Neuronal stem cell (in vitro differentiated cells): ENCODE results near the gene CLCN6. TPM values are rescaled to one million over a fixed set of nuclear protein-coding genes. Genes with fewer than 3 reads are reported as not detected.
A peak's percentile ranks its signal among the peaks of the same experiment; 100 is the strongest.

Experiments used
- DNase-seq: peaks from one replicate; pipeline ENCODE4 v3.0.0-alpha.2; 2013; ENCODE audit warnings: low spot score
- H2AFZ ChIP-seq: one replicate; pipeline ENCODE4 v1.6.1; 2013; ENCODE audit warnings: mild to moderate bottlenecking, low read length, inconsistent platforms
- H2AK5ac ChIP-seq: 2 replicates; pipeline ENCODE4 v1.6.1; 2013; ENCODE audit warnings: low read depth, mild to moderate bottlenecking, inconsistent platforms, low read length, moderate library complexity, mixed read lengths
- H2BK120ac ChIP-seq: 2 replicates; pipeline ENCODE4 v1.6.1; 2013; ENCODE audit warnings: low read depth, mild to moderate bottlenecking, inconsistent platforms, low read length, moderate library complexity, mixed read lengths
- H2BK12ac ChIP-seq: one replicate; pipeline ENCODE4 v1.6.1; 2013; ENCODE audit warnings: low read length, inconsistent platforms
- H2BK15ac ChIP-seq: 2 replicates; pipeline ENCODE4 v1.6.1; 2013; ENCODE audit warnings: mild to moderate bottlenecking, low read length, inconsistent platforms, mixed read lengths
- H2BK5ac ChIP-seq: one replicate; pipeline ENCODE4 v1.6.1; 2013; ENCODE audit warnings: inconsistent platforms, mild to moderate bottlenecking, low read length, moderate library complexity
- H3K14ac ChIP-seq: one replicate; pipeline ENCODE4 v1.6.1; 2013; ENCODE audit warnings: low read length, inconsistent platforms
- H3K18ac ChIP-seq: 2 replicates; pipeline ENCODE4 v1.6.1; 2013; ENCODE audit warnings: low read length, inconsistent platforms
- H3K23ac ChIP-seq: 2 replicates; pipeline ENCODE4 v1.6.1; 2013; ENCODE audit warnings: low read depth, mild to moderate bottlenecking, mixed read lengths, low read length, inconsistent platforms; ENCODE audit not compliant: poor library complexity
- H3K27ac ChIP-seq: replicated peaks from 3 replicates; pipeline ENCODE4 v1.5.1; 2013; ENCODE audit warnings: low read length, inconsistent platforms
- H3K27me3 ChIP-seq, 3 experiments: 2 replicates each; pipeline ENCODE4 v1.6.1; 2013; ENCODE audit warnings: low read length in 3 of 3, mild to moderate bottlenecking in 2 of 3, inconsistent platforms in 1 of 3, low read depth in 1 of 3, mixed read lengths in 1 of 3, moderate library complexity in 1 of 3; ENCODE audit not compliant: control insufficient read depth in 3 of 3, insufficient read depth in 3 of 3
- H3K36me3 ChIP-seq, 2 donors: replicated peaks in 1 of 2; 2 replicates each; pipeline ENCODE4 v1.6.1; 2013; ENCODE audit warnings: low read length in 2 of 2; ENCODE audit not compliant: control insufficient read depth in 2 of 2, insufficient read depth in 2 of 2
- H3K4ac ChIP-seq: 2 replicates; pipeline ENCODE4 v1.6.1; 2013; ENCODE audit warnings: inconsistent platforms, mild to moderate bottlenecking, low read length, moderate library complexity
- H3K4me1 ChIP-seq, 2 donors: 1 replicate in 1 of 2; 2 replicates in 1 of 2; pipeline ENCODE4 v1.6.1; 2013; ENCODE audit warnings: low read length in 2 of 2, low read depth in 1 of 2; ENCODE audit not compliant: control insufficient read depth in 2 of 2, insufficient read depth in 1 of 2
- H3K4me2 ChIP-seq: one replicate; pipeline ENCODE4 v1.6.1; 2013; ENCODE audit warnings: mild to moderate bottlenecking, low read length, inconsistent platforms; ENCODE audit not compliant: insufficient read depth, poor library complexity, severe bottlenecking
- H3K4me3 ChIP-seq, 2 donors: 2 replicates each; pipeline ENCODE4 v1.5.1; 2013; ENCODE audit warnings: low read length in 2 of 2, mild to moderate bottlenecking in 2 of 2, inconsistent platforms in 1 of 2, moderate library complexity in 1 of 2
- H3K79me1 ChIP-seq: one replicate; pipeline ENCODE4 v1.6.1; 2013; ENCODE audit warnings: low read depth, mild to moderate bottlenecking, inconsistent platforms, low read length, moderate library complexity
- H3K9ac ChIP-seq: one replicate; pipeline ENCODE4 v1.6.1; 2013; ENCODE audit warnings: mild to moderate bottlenecking, low read depth, low read length, inconsistent platforms; ENCODE audit not compliant: poor library complexity
- H3K9me3 ChIP-seq, 2 donors: replicated peaks in 1 of 2; 2 replicates each; pipeline versions ENCODE3 to v1.6.1; 2013; ENCODE audit warnings: low read length in 2 of 2, mild to moderate bottlenecking in 2 of 2, inconsistent platforms in 1 of 2, low read depth in 1 of 2, mixed read lengths in 1 of 2, moderate library complexity in 1 of 2; ENCODE audit not compliant: control insufficient read depth in 2 of 2, insufficient read depth in 1 of 2
- H4K8ac ChIP-seq: one replicate; pipeline ENCODE4 v1.6.1; 2013; ENCODE audit warnings: low read depth, mild to moderate bottlenecking, inconsistent platforms, low read length, moderate library complexity
- H4K91ac ChIP-seq: one replicate; pipeline ENCODE4 v1.6.1; 2013; ENCODE audit warnings: low read length, low read depth, mild to moderate bottlenecking, inconsistent platforms; ENCODE audit not compliant: poor library complexity
- WGBS, 2 donors: extraction: QIAGEN DNeasy Blood & Tissue Kit; methylation state at CpG; one replicate each; pipeline ENCODE4 v1.1.7; 2013; ENCODE audit warnings: missing lambda C conversion rate in 2 of 2, mixed read lengths in 1 of 2; ENCODE audit not compliant: insufficient read length in 2 of 2, insufficient replicate concordance in 1 of 2; ENCODE audit errors: extremely low coverage in 2 of 2; 5-methylcytosine and 5-hydroxymethylcytosine counted together
- small RNA-seq: library from polyadenylated mRNA; stranded (forward); fragments of <200 nt; extraction: miRNeasy Mini kit (QIAGEN cat#:217004); gene quantifications from one replicate; pipeline ENCODE3, GENCODE V24; 2013; ENCODE audit not compliant: insufficient read depth

CLCN6 gene

DNA sequence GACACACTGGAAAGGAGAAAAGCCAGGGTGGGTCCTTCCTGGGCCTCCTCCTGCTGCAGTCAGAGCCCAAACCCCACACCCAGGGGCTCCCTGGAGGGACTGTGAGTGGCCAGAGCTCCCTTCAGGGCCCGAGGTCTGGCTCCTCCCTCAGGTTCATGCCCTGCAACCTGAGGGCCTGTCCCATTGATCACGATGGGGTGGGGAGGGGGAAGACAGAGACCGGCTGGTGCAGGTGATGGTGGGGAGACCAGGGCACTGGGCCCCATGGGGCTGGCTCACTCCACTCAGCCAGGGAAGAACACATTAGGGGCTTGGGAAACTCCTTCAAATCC, 82.9 kb downstream of the CLCN6 start:
- Histone ChIP-seq H3K27me3 (peaks cover 0 to 8% (median 0%) of the 10 kb centered on the region in 3 experiments), H3K27ac (no peak overlapping the region), H3K4me2 (no peak overlapping the region), H2AFZ (no peak overlapping the region), H4K8ac (no peak overlapping the region), H3K4ac (no peak overlapping the region), H3K79me1 (no peaks in the 10 kb centered on the region), H3K9ac (no peak overlapping the region), H3K36me3 (no peaks in the 10 kb centered on the region), H3K14ac (no peak overlapping the region), H3K9me3 (no peaks in the 10 kb centered on the region), H2BK120ac (no peak overlapping the region), H2BK15ac (no peak overlapping the region), H3K23ac (no peak overlapping the region), H2BK5ac (no peak overlapping the region), H4K91ac (no peak overlapping the region), H3K18ac (no peak overlapping the region), H2AK5ac (no peak overlapping the region), H2BK12ac (no peak overlapping the region), H3K4me1 (no peaks in the 10 kb centered on the region), H3K4me3 (no peak overlapping the region)
- no CpG with 5 or more reads among the region's 3 CpGs for WGBS, 2 donors
- DNase-seq, result no peak

DNA sequence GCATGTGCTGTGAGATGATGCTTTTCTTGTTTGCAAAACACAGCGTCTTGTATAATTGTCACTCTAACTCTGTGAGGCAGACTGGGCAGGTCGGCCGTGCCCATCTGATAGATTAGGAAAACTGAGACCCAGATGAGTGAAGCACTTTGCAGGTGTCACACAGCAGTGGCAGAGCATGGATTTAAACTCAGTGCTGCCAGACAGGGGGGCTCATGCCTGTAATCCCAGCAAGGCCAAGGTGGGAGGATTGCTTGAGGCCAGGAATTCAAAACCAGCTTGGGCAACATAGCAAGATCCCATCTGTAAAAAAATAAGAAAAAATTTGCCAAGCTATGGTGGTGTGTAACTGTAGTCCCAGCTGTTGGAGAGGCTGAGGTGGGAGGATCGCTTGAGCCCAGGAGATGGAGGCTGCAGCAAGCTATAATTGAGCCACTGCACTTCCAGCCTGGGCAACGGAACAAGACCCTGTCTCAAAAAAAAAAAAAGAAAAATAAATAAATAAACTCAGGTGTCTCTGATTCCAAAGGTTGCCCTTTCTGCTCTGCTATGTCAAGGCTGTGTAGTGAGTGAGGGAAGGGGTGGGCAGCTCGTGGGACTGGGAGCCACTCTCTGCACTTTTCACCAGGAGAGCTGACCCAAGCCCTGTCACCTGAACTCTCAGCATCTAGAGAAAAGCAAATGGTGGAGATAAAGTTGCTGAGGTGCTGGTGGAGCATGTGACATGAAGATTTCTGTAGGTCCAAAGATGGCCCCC, 85.6 kb downstream of the CLCN6 start:
- Histone ChIP-seq H3K4me1 (no peaks in the 10 kb centered on the region), H3K4me3 (no peak overlapping the region), H3K14ac (no peak overlapping the region), H3K27ac (no peak overlapping the region), H3K27me3 (no peaks in the 10 kb centered on the region), H3K4ac (no peak overlapping the region), H4K91ac (no peak overlapping the region), H2BK5ac (no peak overlapping the region), H3K23ac (no peak overlapping the region), H2BK120ac (no peak overlapping the region), H2BK12ac (no peak overlapping the region), H3K36me3 (no peaks in the 10 kb centered on the region), H4K8ac (no peak overlapping the region), H2AFZ (no peak overlapping the region), H3K4me2 (no peak overlapping the region), H3K18ac (no peak overlapping the region), H3K79me1 (no peaks in the 10 kb centered on the region), H3K9me3 (peaks cover 0 to 2% of the 10 kb centered on the region in 2 donors), H2BK15ac (peak overlapping the region; percentile 64), H2AK5ac (no peak overlapping the region), H3K9ac (no peak overlapping the region)
- no peak for DNase-seq
- WGBS, 2 donors, result no CpG with 5 or more reads among the region's 6 CpGs

Small RNA genes within 50 kb of the gene (small RNA-seq; reads per million reads assigned to genes)
- gene RF02156 (not detected), gene RF02157 (not detected), gene RF02158 (not detected)
